Testis (tissue), 3 donors: ENCODE results near the gene SECISBP2L. TPM values are rescaled to one million over a fixed set of nuclear protein-coding genes. Genes with fewer than 3 reads are reported as not detected.

Experiments used
- DNase-seq: peaks from one replicate; pipeline ENCODE4 v3.0.0-alpha.2; 2019
- H3K27ac ChIP-seq, 2 donors: fragments of 200-600 bp; sonication (generic); one replicate each; pipeline ENCODE4 v1.5.1; 2019
- H3K27me3 ChIP-seq: fragments of 200-600 bp; sonication (generic); one replicate; pipeline ENCODE4 v1.5.1; 2019
- H3K36me3 ChIP-seq: fragments of 200-600 bp; sonication (generic); one replicate; pipeline ENCODE4 v1.5.1; 2017; ENCODE audit warnings: low read depth; ENCODE audit errors: missing control alignments
- H3K4me1 ChIP-seq: fragments of 200-600 bp; sonication (generic); one replicate; pipeline ENCODE4 v1.5.1; 2019
- H3K4me3 ChIP-seq, 2 donors: fragments of 200-600 bp; sonication (generic); one replicate each; pipeline ENCODE4 v1.5.1; 2017 to 2019
- H3K9me3 ChIP-seq: fragments of 200-600 bp; sonication (generic); one replicate; pipeline ENCODE4 v1.5.1; 2017
- CTCF ChIP-seq, 3 experiments: fragments of 450-650 bp in 2 of 3; fragments of 200-600 bp in 1 of 3; sonication (generic) in 1 of 3; IDR thresholded peaks; one replicate each; pipeline ENCODE4 v1.5.1; 2016 to 2019; ENCODE audit warnings: antibody characterized with exemption in 3 of 3, mild to moderate bottlenecking in 2 of 3, moderate library complexity in 1 of 3
- POLR2A ChIP-seq: fragments of 450-650 bp; IDR thresholded peaks from one replicate; pipeline ENCODE4 v1.6.1; 2017; ENCODE audit warnings: antibody characterized with exemption, mild to moderate bottlenecking, moderate library complexity
- WGBS, 2 donors: methylation state at CpG; one replicate each; pipeline ENCODE4 v1.1.5; 2018; 5-methylcytosine and 5-hydroxymethylcytosine counted together
- intact Hi-C: fragments of 100-400 bp; cut with DNase I; formaldehyde crosslinking; loops from one replicate; pipeline ENCODE4 v1.15.1; 2023; ENCODE audit warnings: low total_unique reads
- polyA plus RNA-seq: library from polyadenylated mRNA; stranded (reverse); fragments of 350-450 nt; fragmentation: Illumina TruSeq; extraction: RNeasy Lipid Tissue Mini Kit (QIAGEN cat#74804); gene quantifications from one replicate; pipeline ENCODE4 v1.2.3, GENCODE V29; 2014; ENCODE audit warnings: low read depth, low replicate concordance; ENCODE audit not compliant: insufficient read depth
- total RNA-seq, 2 donors: library from RNA; depleted of rRNA; stranded (reverse); fragments of >200 nt; gene quantifications; one replicate each; pipeline ENCODE4 v1.2.3, GENCODE V29; 2016

The SECISBP2L gene
- total and polyA plus RNA-seq, 3 donors from 2014 or later: 29.2 to 76.1 (median 53.6) TPM

GRCh38 chr15:49064884-49065283 lies 18.6 kb upstream of the SECISBP2L start:
- 68 to 73% methylated on average over 3 of the region's 3 CpGs for WGBS, 2 donors
- no peak for TF ChIP-seq POLR2A
- no peak for TF ChIP-seq CTCF (IDR thresholded peaks at IDR 0.05)
- Histone ChIP-seq H3K27me3 (no peaks in the 10 kb centered on the region), H3K9me3 (no peaks in the 10 kb centered on the region), H3K36me3 (no peaks in the 10 kb centered on the region), H3K4me3 (no peak overlapping the region), H3K4me1 (no peaks in the 10 kb centered on the region), H3K27ac (no peak overlapping the region)
- no peak for DNase-seq
- intact Hi-C loops: no loop called here

- Histone ChIP-seq H3K4me3 (no peak overlapping the region), H3K36me3 (no peaks in the 10 kb centered on the region), H3K27me3 (no peaks in the 10 kb centered on the region), H3K9me3 (no peaks in the 10 kb centered on the region), H3K4me1 (no peaks in the 10 kb centered on the region), H3K27ac (no peak overlapping the region)
- DNase-seq: no peak
- no peak for TF ChIP-seq CTCF (IDR thresholded peaks at IDR 0.05)
- TF ChIP-seq POLR2A: no peak
- intact Hi-C loops: no loop called here
- 69 to 75% methylated on average over 3 of the region's 3 CpGs for WGBS, 2 donors
These were observed 18.0 kb upstream of the SECISBP2L start for GRCh38 chr15:49064281-49064653.

GRCh38 chr15:49063402-49064280 lies 17.4 kb upstream of the SECISBP2L start:
- Histone ChIP-seq H3K36me3 (no peaks in the 10 kb centered on the region), H3K9me3 (no peaks in the 10 kb centered on the region), H3K4me3 (no peak overlapping the region), H3K27me3 (no peaks in the 10 kb centered on the region), H3K4me1 (no peaks in the 10 kb centered on the region), H3K27ac (no peak overlapping the region)
- 73 to 77% methylated on average over 13 to 14 of the region's 14 CpGs for WGBS, 2 donors
- TF ChIP-seq CTCF (IDR thresholded peaks at IDR 0.05) (no peak), POLR2A (no peak)
- intact Hi-C loops: no loop called here
- no peak for DNase-seq

GRCh38 chr15:49062900-49063299 lies 16.7 kb upstream of the SECISBP2L start:
- TF ChIP-seq CTCF (IDR thresholded peaks at IDR 0.05): no peak
- TF ChIP-seq POLR2A: no peak
- Histone ChIP-seq H3K4me1 (no peaks in the 10 kb centered on the region), H3K4me3 (no peak overlapping the region), H3K36me3 (no peaks in the 10 kb centered on the region), H3K9me3 (no peaks in the 10 kb centered on the region), H3K27ac (no peak overlapping the region), H3K27me3 (no peaks in the 10 kb centered on the region)
- 67 to 76% methylated on average over 13 of the region's 13 CpGs for WGBS, 2 donors
- intact Hi-C loops: no loop called here
- DNase-seq: no peak
